HG02885 (cell line): ENCODE measurements around the gene TIFAB.
"Not testable (repeated sequence)": the region's sequence is repeated elsewhere in the genome, so short reads cannot be mapped to it uniquely, and the experiment has no call there.

Source experiments
- ATAC-seq: cut with Tn5 transposase; IDR thresholded peaks from one replicate; pipeline ENCODE4 v1.9.1; 2021; ENCODE audit warnings: mild to moderate bottlenecking; ENCODE audit not compliant: unreplicated experiment, poor library complexity

TIFAB gene

GRCh38 chr5:135452321-135453030 is at the start of gene TIFAB:
TSS of gene TIFAB (minus strand) at chr5:135452351. CDS start at chr5:135449939, 2,412 bp downstream.
- ATAC-seq: no peak

- no peak for ATAC-seq
These were observed 46.5 kb upstream of the TIFAB start for GRCh38 chr5:135498637-135498995.

GRCh38 chr5:135497971-135498636 is 46.0 kb upstream of the TIFAB start:
- no peak for ATAC-seq

GRCh38 chr5:135495531-135495930 is 43.4 kb upstream of the TIFAB start:
- not testable (repeated sequence) for ATAC-seq

GRCh38 chr5:135494196-135494595 is 42.0 kb upstream of the TIFAB start:
- ATAC-seq: no peak

GRCh38 chr5:135493406-135494180 is 41.4 kb upstream of the TIFAB start:
- ATAC-seq: no peak

- no peak for ATAC-seq
These were observed 40.1 kb upstream of the TIFAB start for GRCh38 chr5:135492319-135492626.

- no peak for ATAC-seq
These were observed 39.6 kb upstream of the TIFAB start for GRCh38 chr5:135491552-135492318.

GRCh38 chr5:135491038-135491551 is 38.9 kb upstream of the TIFAB start:
- ATAC-seq: no peak

GRCh38 chr5:135490245-135491037 is 38.3 kb upstream of the TIFAB start:
- ATAC-seq: no peak

GRCh38 chr5:135489466-135490244 is 37.5 kb upstream of the TIFAB start:
- ATAC-seq: no peak

- ATAC-seq: no peak
These were observed 36.7 kb upstream of the TIFAB start for GRCh38 chr5:135488727-135489465.

GRCh38 chr5:135487839-135488514 is 35.8 kb upstream of the TIFAB start:
- no peak for ATAC-seq

- ATAC-seq: no peak
These were observed 34.9 kb upstream of the TIFAB start for GRCh38 chr5:135487037-135487395.

GRCh38 chr5:135486131-135487036 is 34.2 kb upstream of the TIFAB start:
- no peak for ATAC-seq

- ATAC-seq: no peak
These were observed 32.5 kb upstream of the TIFAB start for GRCh38 chr5:135484674-135485086.

- no peak for ATAC-seq
These were observed 31.1 kb upstream of the TIFAB start for GRCh38 chr5:135483254-135483653.
